ENCODE results near the gene FANCL. TPM values are rescaled to one million over a fixed set of nuclear protein-coding genes. Genes with fewer than 3 reads are reported as not detected.

FANCL gene
- total and polyA plus RNA-seq, 9 of the 15 experiments (the other 6 are each of a cell fraction or from before 2014, with no cell fraction given): 36.7 to 120 (median 58.5) TPM

- H4K20me1 ChIP-seq (replicated peaks; ENCODE audit: control insufficient read depth, insufficient read depth, low read length): no peaks in the 10 kb centered on the region
- in situ Hi-C loops (cut with MboI): no loop called here
- H3K36me3 ChIP-seq (ENCODE audit: control insufficient read depth, insufficient read depth, low read length): peaks cover 38% of the 10 kb centered on the region
- 87% methylated on average over 4 of the region's 7 CpGs for WGBS (ENCODE audit: insufficient coverage, low coverage, missing lambda C conversion rate)
- H3K79me2 ChIP-seq (ENCODE audit: control insufficient read depth, insufficient read depth, low read length): no peaks in the 10 kb centered on the region
- no peaks in the 10 kb centered on the region for H3K9me1 ChIP-seq (ENCODE audit: control insufficient read depth, insufficient read depth, low read length)
- no TSS peak for BruUV-seq (replicated peaks)
- ATAC-seq: peak; percentile 56
- intact Hi-C loops (cut with micrococcal nuclease): no loop called here
- no peak for FAIRE-seq
- ChIA-PET CTCF (ENCODE audit: low intra/inter-chr PET ratio) (no interaction called here), POLR2A (no interaction called here)
- H3K4me2 ChIP-seq (ENCODE audit: insufficient read depth, low read length): no peak overlapping the region
- no peaks in the 10 kb centered on the region for H3K9me3 ChIP-seq (replicated peaks; ENCODE audit: control insufficient read depth, insufficient read depth, low read depth, low read length)
- no peak overlapping the region for H3K27ac ChIP-seq (ENCODE audit: extremely low read depth, low read depth, low read length)
- H2AFZ ChIP-seq (ENCODE audit: low read depth, low read length): no peak overlapping the region
- no peaks in the 10 kb centered on the region for H3K27me3 ChIP-seq (ENCODE audit: control insufficient read depth in 2 of 2, insufficient read depth in 2 of 2, low read length in 2 of 2)
- H3K4me1 ChIP-seq (replicated peaks in 1 of 2; ENCODE audit: control insufficient read depth in 2 of 2, insufficient read depth in 2 of 2, low read length in 2 of 2): no peaks in the 10 kb centered on the region
- H3K9ac ChIP-seq (ENCODE audit: insufficient read depth in 1 of 2, low read depth in 2 of 2, low read length in 2 of 2): no peak overlapping the region
- no peak overlapping the region for H3K4me3 ChIP-seq
- DNase-seq (ENCODE audit: extremely low read depth in 1 of 4, low spot score in 3 of 4): no peak
- no peak for TF ChIP-seq SIN3A (IDR thresholded peaks at IDR 0.05; ENCODE audit: borderline replicate concordance in 2 of 2, control insufficient read depth in 1 of 2, low read depth in 2 of 2, low read length in 2 of 2)
- TF ChIP-seq POLR2A (conservative IDR thresholded peaks at IDR 0.05): no peak
- TF ChIP-seq ELF1 (tag; IDR thresholded peaks at IDR 0.05): no peak
- no peak for TF ChIP-seq SMARCA4 (IDR thresholded peaks at IDR 0.05)
- no peak for TF ChIP-seq CHD7 (IDR thresholded peaks at IDR 0.05; ENCODE audit: low read depth, low read length)
- TF ChIP-seq MIER1 (IDR thresholded peaks at IDR 0.05; ENCODE audit: low read depth): no peak
- no peak for TF ChIP-seq XRCC3 (IDR thresholded peaks at IDR 0.05)
- TF ChIP-seq ZNF707 (CRISPR knock-in tag; conservative IDR thresholded peaks at IDR 0.05): no peak
- TF ChIP-seq HIVEP1 (CRISPR knock-in tag; IDR thresholded peaks at IDR 0.05): no peak
- TF ChIP-seq NR3C1 (CRISPR knock-in tag; IDR thresholded peaks at IDR 0.05): no peak
- TF ChIP-seq ATF6 (CRISPR knock-in tag; IDR thresholded peaks at IDR 0.05): no peak
Observed at GRCh38 chr2:58155160-58155778, 85.9 kb downstream of the FANCL start.

Measured in K562 (cell line).